ENCODE results near the gene STK17A. TPM values are rescaled to one million over a fixed set of nuclear protein-coding genes. Genes with fewer than 3 reads are reported as not detected.

STK17A gene
- total RNA-seq, 1 experiment from 2014 or later: 9.8 TPM

GRCh38 chr7:43553999-43554398 lies 28.9 kb upstream of the STK17A start:
- Mint-ChIP-seq H3K36me3 (ENCODE audit: insufficient read depth in 1 of 3, low read depth in 3 of 3) (no peaks in the 10 kb centered on the region), H3K4me3 (no peak overlapping the region), H3K27ac (no peak overlapping the region; a peak in 1 of 7 replicates), H3K4me1 (peaks cover 18 to 19% of the 10 kb centered on the region in 2 experiments), H3K27me3 (ENCODE audit: low read depth) (peaks cover 2% of the 10 kb centered on the region; the same call in 1 of the 2 replicates), H3K9me3 (no peaks in the 10 kb centered on the region)
- Histone ChIP-seq H2BK20ac (ENCODE audit: low read depth, low read length, poor library complexity, severe bottlenecking) (no peak overlapping the region), H3K56ac (ENCODE audit: insufficient read length, low read depth, low read length) (no peak overlapping the region), H3K4me1 (ENCODE audit: insufficient read depth, low read length) (no peaks in the 10 kb centered on the region), H2AK5ac (ENCODE audit: insufficient read length, low read length) (no peak overlapping the region), H3K14ac (ENCODE audit: insufficient read depth, low read length) (no peak overlapping the region), H3K27me3 (ENCODE audit: insufficient read depth, low read length) (no peaks in the 10 kb centered on the region), H3K79me1 (ENCODE audit: insufficient read depth, low read depth, low read length, poor library complexity, severe bottlenecking) (no peaks in the 10 kb centered on the region), H4K91ac (ENCODE audit: insufficient read length, low read depth, low read length) (no peak overlapping the region), H3K18ac (ENCODE audit: insufficient read length, low read depth, low read length) (no peak overlapping the region), H3K9ac (ENCODE audit: extremely low read depth, insufficient read length, low read length) (no peak overlapping the region), H3K4ac (ENCODE audit: low read depth, low read length) (no peak overlapping the region), H2BK120ac (ENCODE audit: low read depth, low read length, poor library complexity, severe bottlenecking) (no peak overlapping the region), H3K27ac (ENCODE audit: insufficient read length, low read depth, low read length) (no peak overlapping the region), H3T11ph (ENCODE audit: low read length) (no peak overlapping the region), H4K20me1 (ENCODE audit: control insufficient read depth, insufficient read depth, insufficient read length) (no peaks in the 10 kb centered on the region), H3K23ac (ENCODE audit: insufficient read length, low read depth, low read length) (no peak overlapping the region), H4K5ac (ENCODE audit: insufficient read length, low read depth, low read length) (no peak overlapping the region), H2BK15ac (ENCODE audit: low read depth, low read length) (no peak overlapping the region), H3K9me3 (ENCODE audit: control insufficient read depth, low read depth, low read length) (no peaks in the 10 kb centered on the region), H2AFZ (ENCODE audit: low read length) (no peak overlapping the region), H3K23me2 (ENCODE audit: insufficient read length, low read depth, low read length, poor library complexity, severe bottlenecking) (no peaks in the 10 kb centered on the region), H2BK12ac (ENCODE audit: insufficient read length, low read depth, low read length) (no peak overlapping the region), H2BK5ac (ENCODE audit: insufficient read length, low read length) (no peak overlapping the region), H4K8ac (replicated peaks; ENCODE audit: insufficient read length, low read depth, low read length) (no peak overlapping the region), H3K79me2 (ENCODE audit: insufficient read depth, low read length) (no peaks in the 10 kb centered on the region), H3K4me2 (ENCODE audit: insufficient read depth, insufficient read length, low read length) (no peak overlapping the region)
- no peak for DNase-seq
- no peak for TF ChIP-seq CTCF (conservative IDR thresholded peaks at IDR 0.05)
- no CpG with 5 or more reads among the region's 3 CpGs for WGBS (ENCODE audit: extremely low coverage, insufficient read length, low lambda C conversion rate)

Data from H9 (cell line).